ENCODE measurements around the gene TAP2. TPM values are rescaled to one million over a fixed set of nuclear protein-coding genes. Genes with fewer than 3 reads are reported as not detected.
A peak's percentile ranks its signal among the peaks of the same experiment; 100 is the strongest.

Gene TAP2
- total RNA-seq, 1 donor from 2014 or later: 24.2 TPM

DNA sequence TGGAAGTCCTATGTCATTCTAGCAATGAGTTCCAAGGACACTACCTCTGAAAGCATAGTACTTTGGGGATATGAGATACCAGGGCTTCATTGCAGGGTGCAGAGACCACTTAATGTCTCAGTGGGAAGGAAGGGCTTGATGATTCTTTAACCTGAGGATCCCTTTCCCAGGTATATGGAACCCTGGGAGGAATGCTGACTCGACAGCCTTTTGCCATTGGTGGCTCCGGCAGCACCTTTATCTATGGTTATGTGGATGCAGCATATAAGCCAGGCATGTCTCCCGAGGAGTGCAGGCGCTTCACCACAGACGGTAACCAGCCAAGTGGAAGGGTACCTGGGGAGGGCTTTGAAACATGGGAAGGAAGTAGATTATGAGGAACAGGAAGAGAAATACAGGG lies 19.7 kb upstream of the TAP2 start:
- H3K27ac Mint-ChIP-seq: no peak overlapping the region
- H3K27me3 Mint-ChIP-seq (ENCODE audit: low read depth): peaks cover 63% of the 10 kb centered on the region
- H3K36me3 Mint-ChIP-seq: no peaks in the 10 kb centered on the region
- no peaks in the 10 kb centered on the region for H3K9me3 Mint-ChIP-seq
- no peak for TF ChIP-seq CTCF (IDR thresholded peaks at IDR 0.05; ENCODE audit: unreplicated experiment)
- H3K4me3 Mint-ChIP-seq: no peak overlapping the region
- no peak for DNase-seq (ENCODE audit: low spot score in 2 of 2, unreplicated experiment in 2 of 2)
- H3K4me1 Mint-ChIP-seq: peaks cover 24% of the 10 kb centered on the region

- Mint-ChIP-seq H3K4me1 (peaks cover 31% of the 10 kb centered on the region), H3K4me3 (no peak overlapping the region), H3K9me3 (no peaks in the 10 kb centered on the region), H3K27me3 (ENCODE audit: low read depth) (peaks cover 71% of the 10 kb centered on the region), H3K27ac (no peak overlapping the region), H3K36me3 (no peaks in the 10 kb centered on the region)
- no peak for TF ChIP-seq CTCF (IDR thresholded peaks at IDR 0.05; ENCODE audit: unreplicated experiment)
- DNase-seq (ENCODE audit: low spot score in 2 of 2, unreplicated experiment in 2 of 2): no peak
Observed at GRCh38 chr6:32857156-32857891, 18.8 kb upstream of the TAP2 start.

GRCh38 chr6:32855467-32856174 lies 17.1 kb upstream of the TAP2 start:
- H3K9me3 Mint-ChIP-seq: no peaks in the 10 kb centered on the region
- peaks cover 87% of the 10 kb centered on the region for H3K27me3 Mint-ChIP-seq (ENCODE audit: low read depth)
- TF ChIP-seq CTCF (IDR thresholded peaks at IDR 0.05; ENCODE audit: unreplicated experiment): no peak
- H3K27ac Mint-ChIP-seq: no peak overlapping the region
- H3K4me1 Mint-ChIP-seq: peaks cover 20% of the 10 kb centered on the region
- H3K36me3 Mint-ChIP-seq: peaks cover 2% of the 10 kb centered on the region
- H3K4me3 Mint-ChIP-seq: no peak overlapping the region
- DNase-seq (ENCODE audit: low spot score in 2 of 2, unreplicated experiment in 2 of 2): no peak

DNA sequence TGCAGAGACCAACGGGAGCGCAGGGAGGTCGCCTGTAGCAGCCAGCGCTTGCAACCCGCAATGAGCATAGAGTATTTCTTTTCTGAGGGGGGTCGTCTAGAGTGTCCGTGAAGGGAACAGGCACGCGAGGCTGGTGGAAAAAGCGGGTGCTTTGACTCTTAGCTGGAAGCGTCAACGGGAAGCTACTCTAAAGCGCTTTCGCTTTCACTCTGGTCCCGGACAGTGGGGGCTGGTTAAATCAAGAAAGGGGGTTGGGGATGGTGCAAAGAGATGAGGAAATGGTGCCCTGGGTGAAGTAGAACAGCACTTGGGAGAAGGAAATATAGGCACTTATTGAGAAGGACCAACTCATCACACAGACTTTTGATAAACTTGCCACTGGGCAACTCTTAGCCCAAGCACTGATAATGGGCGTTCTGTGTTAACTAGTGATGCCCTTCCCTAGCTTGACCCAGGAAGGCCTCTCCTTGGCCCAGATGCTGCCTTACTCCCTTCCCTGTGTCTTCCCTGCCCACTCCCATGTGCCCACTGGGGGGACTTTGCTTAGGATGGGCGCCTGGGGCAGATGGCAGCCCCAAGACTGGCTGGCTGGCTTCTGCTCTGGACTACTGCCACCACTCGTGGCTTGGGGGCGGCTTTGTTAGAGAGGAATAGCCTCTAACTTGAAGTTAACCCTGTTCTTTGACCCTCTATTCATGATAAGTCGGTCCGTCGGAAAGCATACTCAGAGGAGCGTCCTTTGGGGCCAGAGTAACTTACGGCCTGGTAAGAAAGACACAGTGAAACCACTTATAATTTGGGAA lies 16.0 kb upstream of the TAP2 start:
- TF ChIP-seq CTCF (IDR thresholded peaks at IDR 0.05; ENCODE audit: unreplicated experiment): no peak

GRCh38 chr6:32853541-32854375 lies 15.2 kb upstream of the TAP2 start, which contains the start of the genes PSMB9 and TAP1:
Gene PSMB9, plus strand, starts transcription at chr6:32854192. Its CDS starts 38 bp downstream, at chr6:32854230.
Gene TAP1, minus strand, starts transcription at chr6:32853704. Its CDS starts 68 bp downstream, at chr6:32853636.
- TF ChIP-seq CTCF (IDR thresholded peaks at IDR 0.05; ENCODE audit: unreplicated experiment): peak; percentile 42
- Mint-ChIP-seq H3K9me3 (no peaks in the 10 kb centered on the region), H3K27me3 (ENCODE audit: low read depth) (peaks cover 91% of the 10 kb centered on the region)

More for the DNA sequence above, 16.0 kb upstream of the TAP2 start:
- Mint-ChIP-seq H3K4me3 (peak overlapping the region; percentile 91), H3K36me3 (peaks cover 8% of the 10 kb centered on the region), H3K27ac (peak overlapping the region; percentile 22), H3K4me1 (peaks cover 17% of the 10 kb centered on the region), H3K27me3 (ENCODE audit: low read depth) (peaks cover 93% of the 10 kb centered on the region), H3K9me3 (no peaks in the 10 kb centered on the region)
- no peak for DNase-seq (ENCODE audit: low spot score in 2 of 2, unreplicated experiment in 2 of 2)

More at GRCh38 chr6:32853541-32854375, 15.2 kb upstream of the TAP2 start, which contains the start of the genes PSMB9 and TAP1:
- H3K27ac Mint-ChIP-seq: peak within 1 kb of the TSS; percentile 98
- peak within 1 kb of the TSS; percentile 91 for H3K4me3 Mint-ChIP-seq
- H3K36me3 Mint-ChIP-seq: peaks cover 11% of the 10 kb centered on the region
- peak; percentile 80 to 90 for DNase-seq (ENCODE audit: low spot score in 2 of 2, unreplicated experiment in 2 of 2)
- H3K4me1 Mint-ChIP-seq: peaks cover 17% of the 10 kb centered on the region

All from mesothelial cell of epicardium (in vitro differentiated cells).